GM21825 (cell line): ENCODE results near the gene DNAL1.
A peak's percentile ranks its signal among the peaks of the same experiment; 100 is the strongest.
"Not testable (repeated sequence)": the region's sequence is repeated elsewhere in the genome, so short reads cannot be mapped to it uniquely, and the experiment has no call there.

Experiments used
- ATAC-seq: cut with Tn5 transposase; IDR thresholded peaks from one replicate; pipeline ENCODE4 v1.9.1; 2021; ENCODE audit warnings: mild to moderate bottlenecking, moderate library complexity; ENCODE audit not compliant: unreplicated experiment

Gene DNAL1

GRCh38 chr14:73644531-73645247 is at the start of gene DNAL1:
Gene DNAL1, plus strand, starts transcription at chr14:73644986. Its CDS starts 54 bp downstream, at chr14:73645040.
- peak; percentile 95 for ATAC-seq

- ATAC-seq, result no peak
Measured at GRCh38 chr14:73599499-73599898, 45.3 kb upstream of the DNAL1 start.

GRCh38 chr14:73602994-73603393 is 41.8 kb upstream of the DNAL1 start:
- no peak for ATAC-seq

- no peak for ATAC-seq
Measured at GRCh38 chr14:73606271-73606670, 38.5 kb upstream of the DNAL1 start.

- ATAC-seq, result no peak
Measured at GRCh38 chr14:73607241-73607640, 37.5 kb upstream of the DNAL1 start.

GRCh38 chr14:73610687-73611086 is 34.1 kb upstream of the DNAL1 start:
- no peak for ATAC-seq

GRCh38 chr14:73612339-73613045 is 32.3 kb upstream of the DNAL1 start, which contains the start of gene ACOT6:
Gene ACOT6, plus strand, starts transcription at chr14:73612517. Its CDS starts 55 bp downstream, at chr14:73612572.
- peak; percentile 79 for ATAC-seq

- no peak for ATAC-seq
Measured at GRCh38 chr14:73613046-73613383, 31.8 kb upstream of the DNAL1 start.

GRCh38 chr14:73613419-73613963 is 31.3 kb upstream of the DNAL1 start:
- no peak for ATAC-seq

- no peak for ATAC-seq
Measured at GRCh38 chr14:73616831-73617230, 28.0 kb upstream of the DNAL1 start.

GRCh38 chr14:73619524-73619923 is 25.3 kb upstream of the DNAL1 start:
- ATAC-seq, result no peak

- ATAC-seq, result no peak
Measured at GRCh38 chr14:73620268-73620667, 24.5 kb upstream of the DNAL1 start.

GRCh38 chr14:73623504-73624054 is 21.2 kb upstream of the DNAL1 start:
- no peak for ATAC-seq

GRCh38 chr14:73625706-73626105 is 19.1 kb upstream of the DNAL1 start:
- no peak for ATAC-seq

GRCh38 chr14:73627151-73627558 is 17.6 kb upstream of the DNAL1 start:
- ATAC-seq, result no peak

- ATAC-seq, result no peak
Measured at GRCh38 chr14:73630009-73630780, 14.6 kb upstream of the DNAL1 start.

- ATAC-seq, result no peak
Measured at GRCh38 chr14:73633116-73634010, 11.4 kb upstream of the DNAL1 start.

GRCh38 chr14:73634011-73634833 is 10.6 kb upstream of the DNAL1 start:
- no peak for ATAC-seq

GRCh38 chr14:73636355-73636754 is 8.4 kb upstream of the DNAL1 start:
- not testable (repeated sequence) for ATAC-seq
